HG02870 (cell line): ENCODE data around the gene DDX4.

ENCODE experiments used
- ATAC-seq: cut with Tn5 transposase; IDR thresholded peaks from one replicate; pipeline ENCODE4 v1.9.1; 2021; ENCODE audit warnings: mild to moderate bottlenecking, moderate library complexity; ENCODE audit not compliant: unreplicated experiment

Gene DDX4

GRCh38 chr5:55864606-55865541 lies 127.0 kb downstream of the DDX4 start:
- ATAC-seq: no peak

GRCh38 chr5:55865831-55866230 lies 128.0 kb downstream of the DDX4 start:
- ATAC-seq: no peak

- ATAC-seq: no peak
Measured at GRCh38 chr5:55866485-55866884, 128.6 kb downstream of the DDX4 start.
